HG03575 (cell line): ENCODE results near the gene BMP7.

Source experiments
- ATAC-seq: cut with Tn5 transposase; IDR thresholded peaks from one replicate; pipeline ENCODE4 v1.9.1; 2021; ENCODE audit not compliant: unreplicated experiment, insufficient number of reproducible peaks, low FRiP score; ENCODE audit errors: extremely low read depth

The BMP7 gene

DNA sequence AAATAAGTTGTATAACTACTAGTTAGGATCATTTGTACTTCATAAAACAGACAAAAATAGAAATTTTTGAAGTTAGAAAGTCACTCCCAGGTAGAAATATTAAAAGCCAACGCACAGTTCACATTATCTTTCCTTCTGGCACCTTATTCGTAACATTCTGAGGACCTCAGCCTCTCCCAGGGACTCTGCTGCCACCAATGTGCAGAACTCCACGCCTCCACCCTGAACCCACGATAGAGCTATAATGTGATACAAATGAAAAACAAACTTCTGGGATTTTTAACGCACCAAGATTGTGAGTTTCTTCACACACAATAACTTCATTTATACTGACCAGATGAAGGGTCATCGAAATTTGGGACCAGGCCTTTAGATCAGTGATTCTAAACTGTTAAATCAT lies 9.5 kb downstream of the BMP7 start:
- ATAC-seq, result no peak

DNA sequence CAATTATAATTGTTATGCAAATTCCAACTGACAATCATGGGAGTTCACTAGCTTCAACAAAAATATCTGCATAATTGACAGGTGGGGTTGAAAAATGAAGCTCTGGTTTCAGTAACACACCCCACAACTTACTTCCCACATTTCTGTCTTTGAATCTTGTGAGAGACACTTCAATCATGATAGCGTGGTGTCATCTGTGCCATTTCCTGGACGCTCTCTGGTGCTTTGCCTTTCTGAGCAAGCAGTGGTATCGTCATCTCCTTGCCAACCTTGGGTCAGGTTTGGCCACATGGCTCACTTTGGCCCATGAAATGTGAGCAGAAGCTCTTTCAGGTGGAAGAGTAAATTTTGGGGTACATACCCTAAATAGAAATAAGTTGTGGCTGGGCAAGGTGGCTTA lies 10.2 kb downstream of the BMP7 start:
- ATAC-seq, result no peak

DNA sequence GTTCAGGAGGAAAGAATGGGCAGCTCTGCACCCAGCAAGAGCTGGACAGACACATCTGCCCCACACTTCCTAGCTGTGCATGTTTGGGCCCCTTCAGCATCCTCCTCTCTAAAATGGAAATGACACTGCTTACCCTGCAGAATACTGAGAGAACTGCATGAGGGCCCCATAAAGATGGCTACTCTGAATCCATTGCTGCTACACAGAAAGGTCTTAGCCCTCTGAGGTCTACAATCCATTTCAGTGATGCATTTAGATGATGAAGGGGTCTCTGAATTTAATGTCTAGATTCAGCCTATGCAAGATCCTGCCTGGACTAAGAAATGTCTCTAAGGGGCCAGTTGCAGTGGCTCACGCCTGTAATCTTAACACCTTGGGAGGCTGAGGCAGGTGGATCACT lies 11.3 kb downstream of the BMP7 start:
- no peak for ATAC-seq

DNA sequence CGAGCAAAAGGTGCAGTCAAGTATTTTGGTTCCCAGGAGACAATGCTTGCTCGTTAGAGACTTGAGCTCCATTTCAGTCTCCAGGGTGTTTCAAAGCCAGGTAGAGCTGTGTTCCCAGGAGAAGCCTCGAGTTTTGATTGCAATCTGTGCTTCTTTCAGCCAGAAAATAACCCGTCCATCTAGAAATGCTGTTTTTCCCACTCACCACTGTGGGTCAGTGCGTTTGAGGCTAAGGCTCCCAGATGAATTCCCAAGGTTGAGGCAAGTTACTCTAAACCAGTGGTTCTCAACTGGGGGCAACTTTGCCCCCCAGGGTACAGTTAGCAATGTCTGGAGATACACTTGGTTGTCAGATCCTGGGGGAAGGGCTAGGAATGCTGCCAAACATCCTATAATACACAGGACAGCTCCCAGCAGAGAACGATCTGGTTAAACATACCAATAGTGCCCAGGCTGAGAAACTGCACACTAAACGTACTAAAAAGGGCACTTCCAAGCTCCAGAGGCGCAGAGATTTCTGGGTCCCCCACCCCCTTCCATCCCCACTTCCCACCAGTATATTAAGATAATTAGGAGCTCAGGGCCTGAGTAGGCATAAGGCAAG lies 13.8 kb downstream of the BMP7 start:
- ATAC-seq, result no peak

DNA sequence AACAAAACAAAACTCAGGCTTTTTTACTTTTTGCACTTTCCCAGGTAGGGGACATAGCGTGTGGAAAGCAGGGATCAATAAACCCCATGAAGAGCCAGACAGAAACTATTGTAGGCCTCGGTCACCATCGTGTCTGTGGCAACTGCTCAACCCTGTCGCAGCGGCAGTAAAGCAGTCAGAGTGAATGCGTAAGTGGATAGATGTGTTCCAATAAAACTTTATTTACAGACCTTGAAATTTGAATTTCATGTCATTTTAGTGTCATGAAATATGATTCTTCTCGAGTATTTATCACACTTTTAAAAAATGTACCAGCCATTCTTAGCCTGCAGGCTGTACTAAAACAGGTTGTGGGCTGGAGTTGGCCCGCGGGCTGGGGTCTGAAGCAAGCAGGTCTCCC lies 14.5 kb downstream of the BMP7 start:
- ATAC-seq, result no peak

DNA sequence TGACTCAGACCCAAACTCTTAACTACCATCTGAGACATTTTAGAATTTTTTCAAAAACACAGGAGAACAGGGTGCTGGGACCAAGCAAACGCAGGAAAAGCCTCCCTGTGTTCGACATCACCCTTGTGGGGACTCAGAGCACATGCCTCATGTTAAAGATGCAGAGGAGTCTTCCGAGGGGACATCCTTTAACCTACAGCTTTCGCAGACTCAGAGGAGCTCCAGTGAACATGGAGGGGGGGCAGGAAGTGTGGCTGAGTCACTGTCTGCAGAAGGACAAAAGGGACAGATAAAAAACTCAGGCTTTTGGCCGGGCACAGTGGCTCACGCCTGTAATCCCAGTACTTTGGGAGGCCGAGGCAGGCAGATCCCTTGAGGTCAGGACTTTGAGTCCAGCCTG lies 15.1 kb downstream of the BMP7 start:
- no peak for ATAC-seq

DNA sequence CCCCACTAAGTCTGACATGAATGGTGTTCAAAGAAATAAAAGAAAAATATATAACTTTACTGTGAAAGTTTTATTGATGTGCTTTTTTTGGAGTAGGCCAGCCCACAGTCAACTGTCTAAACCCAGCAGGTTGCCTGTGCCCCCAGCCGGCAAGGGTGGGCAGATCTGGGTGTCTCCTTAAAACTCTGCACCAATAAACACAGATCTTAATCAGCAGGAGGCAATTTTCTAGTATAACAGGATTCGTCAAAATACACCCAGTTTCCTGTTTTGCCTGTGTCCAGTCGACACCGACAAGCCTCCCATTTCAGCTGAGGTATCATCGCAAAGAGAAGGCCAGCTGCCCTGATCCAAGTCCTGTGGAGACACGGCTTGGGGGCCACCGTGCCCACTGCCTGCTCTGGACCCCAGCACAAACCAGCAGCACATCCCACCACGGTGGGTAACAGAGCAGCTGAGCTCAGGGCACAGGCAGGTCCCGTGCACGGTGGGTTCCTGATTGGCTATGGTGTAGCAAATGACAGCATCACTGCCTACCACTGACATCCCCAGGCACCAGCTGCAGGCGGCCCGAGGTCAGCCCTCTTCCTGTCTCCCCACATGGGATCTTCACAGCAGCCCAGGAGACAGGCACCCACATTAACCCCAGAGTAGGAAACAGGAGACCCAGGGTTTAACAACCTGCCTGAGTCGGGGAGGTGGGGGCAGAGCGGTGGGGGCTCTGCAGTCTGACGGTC lies 15.7 kb downstream of the BMP7 start:
- no peak for ATAC-seq

DNA sequence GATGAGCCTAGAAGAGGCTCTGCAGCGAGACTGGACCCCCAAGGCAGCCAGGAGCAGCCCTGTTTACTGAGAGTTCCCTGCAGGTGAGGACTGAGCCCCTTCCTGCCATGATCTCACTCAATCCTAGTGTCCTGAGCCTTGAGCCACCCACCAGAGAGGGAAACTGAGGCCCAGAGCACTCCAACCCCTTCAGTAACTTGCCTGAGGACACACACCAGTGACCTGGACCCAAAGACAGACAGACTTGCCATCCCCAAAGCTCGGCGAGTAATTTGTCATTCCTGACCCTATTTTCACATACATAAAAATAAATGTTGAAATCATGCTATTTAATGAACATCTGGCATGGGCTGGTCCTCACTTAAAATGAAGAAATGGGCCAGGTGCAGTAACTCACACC lies 16.7 kb downstream of the BMP7 start:
- no peak for ATAC-seq

DNA sequence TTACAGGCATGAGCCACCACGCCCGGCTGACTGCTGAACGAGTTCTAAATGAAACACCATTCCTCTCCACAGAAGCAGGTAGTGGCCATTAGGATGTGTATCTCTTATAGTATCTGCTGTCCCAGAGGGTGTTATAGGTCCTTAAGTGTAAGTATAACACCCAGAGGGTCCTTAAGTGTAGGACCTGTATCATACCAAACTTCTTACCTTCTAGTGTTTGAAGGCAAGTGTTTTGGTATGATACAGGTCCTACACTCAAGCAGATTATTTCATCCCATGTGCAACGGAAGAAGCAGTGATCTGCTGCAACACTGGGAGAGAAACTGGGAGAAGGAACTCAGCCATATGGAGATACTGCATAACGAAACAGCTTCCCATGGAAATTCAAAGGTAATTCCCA lies 17.4 kb downstream of the BMP7 start:
- ATAC-seq, result no peak

DNA sequence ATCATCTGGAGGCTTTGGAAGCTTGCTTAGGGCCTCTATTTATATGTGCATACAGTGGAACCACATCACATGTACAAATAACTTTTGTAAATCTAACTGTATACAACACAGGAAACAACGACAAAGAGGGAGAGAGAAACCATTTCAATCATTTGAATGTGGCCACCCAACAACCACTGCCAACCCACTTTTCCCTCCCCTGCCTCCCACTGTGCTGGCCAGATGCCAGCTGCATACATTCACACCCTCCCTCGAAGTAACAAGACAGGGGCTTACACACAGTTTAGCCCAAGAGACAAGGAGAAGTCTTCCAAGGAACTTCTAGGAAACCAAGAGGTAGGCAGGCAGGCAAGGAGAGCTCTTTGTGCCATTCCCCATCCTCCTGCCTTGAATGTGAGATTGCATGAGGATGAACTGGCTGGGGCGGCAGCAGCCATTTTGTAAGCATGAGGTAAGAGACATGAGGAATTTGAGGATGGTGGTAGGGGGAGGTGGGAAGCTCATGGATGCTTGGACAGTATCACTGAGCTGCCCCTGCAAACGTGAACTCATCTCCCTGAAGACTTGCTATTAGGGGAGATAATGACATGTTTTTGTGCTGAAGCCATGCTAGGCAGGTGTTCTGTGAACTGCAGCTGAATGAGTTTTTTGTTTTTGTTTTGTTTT lies 18.2 kb downstream of the BMP7 start:
- no peak for ATAC-seq

DNA sequence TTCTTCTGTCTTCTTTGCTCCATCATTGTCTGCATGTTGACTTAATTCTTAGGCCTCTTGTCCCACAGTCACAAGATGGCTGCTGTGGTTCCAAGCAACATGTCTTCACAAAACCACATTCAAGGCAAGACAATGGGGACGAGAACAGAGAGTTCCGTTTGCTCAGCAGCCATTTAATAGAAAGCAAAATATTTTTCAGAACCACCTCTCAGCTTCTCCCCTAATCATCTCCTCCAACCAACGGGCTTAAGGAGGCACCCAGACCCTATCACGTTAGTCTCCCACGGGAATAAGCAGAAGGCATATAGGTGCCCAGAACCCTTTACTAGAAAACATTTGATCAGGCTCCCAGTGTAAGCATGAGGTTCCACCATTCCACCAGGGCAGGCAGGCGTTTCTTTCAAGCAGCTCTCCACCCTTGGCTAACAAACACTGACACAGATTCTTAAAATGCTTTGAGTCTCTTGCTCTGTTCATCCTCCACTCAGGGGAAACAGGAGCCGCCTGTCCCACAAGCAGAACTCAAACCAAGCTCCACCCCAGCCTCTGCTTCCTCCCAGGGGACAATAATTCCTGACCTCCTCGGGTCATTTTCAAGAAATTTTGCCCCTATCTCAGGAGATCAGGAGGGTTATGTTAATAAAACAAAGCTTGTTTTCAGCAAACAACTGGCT lies 19.0 kb downstream of the BMP7 start:
- ATAC-seq, result no peak

DNA sequence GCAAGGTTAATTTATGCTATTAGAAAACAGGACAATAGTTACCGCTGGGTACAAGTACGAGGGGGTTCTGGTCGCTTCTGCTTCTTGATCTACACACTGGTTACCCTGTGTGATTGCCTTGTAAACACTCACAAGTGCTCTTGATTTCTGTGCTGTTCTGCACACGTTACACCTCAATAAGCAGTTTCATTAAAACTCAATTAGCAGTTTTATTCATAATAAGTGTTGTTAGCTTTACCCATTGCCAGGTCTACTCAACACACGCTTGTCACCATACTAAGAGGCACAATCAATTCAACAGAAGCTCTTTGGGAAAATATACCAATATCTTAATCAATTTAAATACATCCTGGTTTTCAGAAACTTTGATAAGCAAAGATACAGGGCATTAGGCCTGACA lies 20.4 kb downstream of the BMP7 start:
- ATAC-seq, result no peak

DNA sequence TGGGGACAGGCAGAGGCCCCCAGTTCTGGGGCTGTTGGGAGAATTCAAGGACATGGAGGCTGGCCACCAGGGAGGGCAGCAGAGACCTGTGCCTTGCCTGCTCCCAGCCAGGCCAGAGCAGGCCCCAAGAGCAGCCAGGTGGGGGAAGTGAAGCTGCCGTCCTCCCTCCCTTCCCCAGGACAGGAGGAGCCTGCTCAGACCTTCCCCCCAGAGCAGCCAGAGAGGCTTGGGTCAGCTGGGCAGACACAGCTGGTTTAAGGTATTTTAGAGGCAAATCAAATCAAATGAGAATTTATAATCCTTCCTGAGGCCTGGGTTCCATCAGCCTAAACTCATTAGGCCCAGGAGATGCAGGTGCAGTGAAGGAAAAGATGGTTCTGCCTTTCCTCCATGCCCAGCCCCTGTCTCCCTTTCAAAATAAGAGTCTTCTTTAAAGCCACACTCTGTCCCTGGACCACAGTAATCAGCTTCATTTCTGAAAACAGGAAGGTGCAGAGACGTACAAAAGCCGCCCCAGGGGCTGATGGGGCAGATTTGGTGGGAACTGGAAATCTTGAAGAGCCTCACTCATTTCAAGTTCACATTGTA lies 21.7 kb downstream of the BMP7 start:
- no peak for ATAC-seq

DNA sequence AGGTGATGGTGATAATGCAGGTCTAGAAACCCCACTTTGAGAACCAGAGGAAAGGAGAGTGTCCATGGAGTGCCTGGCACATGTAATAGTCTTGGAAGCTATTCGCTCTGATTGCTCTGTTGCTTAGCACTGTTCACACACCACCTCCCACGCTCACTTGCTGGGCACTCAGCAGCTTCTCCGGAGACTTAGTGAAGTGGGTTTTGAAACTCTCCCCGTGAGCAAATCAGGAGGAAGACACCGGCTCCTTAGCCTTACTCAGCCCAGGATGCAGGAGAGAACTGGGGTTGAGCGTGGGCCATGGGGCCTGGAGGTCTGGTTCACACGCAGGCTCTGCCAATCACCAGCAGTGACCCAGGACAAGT lies 22.2 kb downstream of the BMP7 start:
- ATAC-seq, result no peak

DNA sequence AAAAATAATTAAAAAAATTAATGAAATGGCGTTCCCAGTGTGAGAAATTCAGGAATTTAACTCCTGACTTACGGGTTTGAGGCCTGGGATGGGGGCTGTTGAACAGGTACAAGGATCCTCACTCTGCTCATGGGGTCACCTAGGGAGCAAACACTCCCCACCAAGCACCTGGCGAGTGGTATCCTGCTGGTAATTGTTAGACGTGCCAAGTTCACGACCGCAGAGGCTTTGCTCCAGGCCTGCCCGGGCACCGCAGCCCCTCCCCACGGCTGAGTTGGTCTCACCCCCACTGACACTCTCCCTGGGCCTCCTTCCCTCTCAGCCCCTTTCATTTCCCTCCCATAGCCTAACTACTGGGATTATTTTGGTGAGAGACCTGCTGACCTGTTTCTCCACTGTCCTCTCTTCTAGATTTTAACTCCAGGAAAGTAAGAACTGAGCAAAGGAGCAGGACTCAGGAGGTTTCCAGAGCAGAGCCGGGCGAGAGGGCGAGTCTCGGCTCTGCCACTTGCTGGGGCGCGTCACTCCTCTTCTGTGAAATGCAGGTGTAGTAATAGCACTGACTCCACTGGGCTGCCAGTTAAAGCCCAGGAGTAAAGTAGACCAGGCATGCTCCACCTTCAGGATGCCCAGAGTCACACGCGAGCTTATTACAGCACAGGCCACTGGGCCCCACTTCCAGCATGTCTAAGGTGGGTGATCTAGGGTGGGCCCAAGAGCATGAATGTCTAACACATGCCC lies 22.8 kb downstream of the BMP7 start:
- no peak for ATAC-seq

DNA sequence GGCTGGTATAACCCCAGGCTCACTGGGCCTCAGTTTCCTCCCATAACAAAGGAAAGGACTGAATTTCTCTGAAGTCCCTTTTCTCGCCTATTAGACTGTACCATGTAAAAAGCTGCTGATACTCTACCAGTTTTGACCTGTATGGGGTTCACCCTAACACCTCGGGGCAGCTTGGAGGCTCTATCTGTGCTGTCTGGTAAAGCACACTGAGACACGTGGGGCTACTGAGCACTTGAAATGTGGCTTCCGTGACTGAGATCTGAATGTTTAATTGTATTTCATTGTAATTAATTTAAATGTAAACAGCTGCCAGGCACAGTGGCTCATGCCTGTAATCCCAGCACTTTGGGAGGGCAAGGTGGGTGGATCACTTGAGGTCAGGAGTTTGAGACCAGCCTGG lies 24.0 kb downstream of the BMP7 start:
- no peak for ATAC-seq

DNA sequence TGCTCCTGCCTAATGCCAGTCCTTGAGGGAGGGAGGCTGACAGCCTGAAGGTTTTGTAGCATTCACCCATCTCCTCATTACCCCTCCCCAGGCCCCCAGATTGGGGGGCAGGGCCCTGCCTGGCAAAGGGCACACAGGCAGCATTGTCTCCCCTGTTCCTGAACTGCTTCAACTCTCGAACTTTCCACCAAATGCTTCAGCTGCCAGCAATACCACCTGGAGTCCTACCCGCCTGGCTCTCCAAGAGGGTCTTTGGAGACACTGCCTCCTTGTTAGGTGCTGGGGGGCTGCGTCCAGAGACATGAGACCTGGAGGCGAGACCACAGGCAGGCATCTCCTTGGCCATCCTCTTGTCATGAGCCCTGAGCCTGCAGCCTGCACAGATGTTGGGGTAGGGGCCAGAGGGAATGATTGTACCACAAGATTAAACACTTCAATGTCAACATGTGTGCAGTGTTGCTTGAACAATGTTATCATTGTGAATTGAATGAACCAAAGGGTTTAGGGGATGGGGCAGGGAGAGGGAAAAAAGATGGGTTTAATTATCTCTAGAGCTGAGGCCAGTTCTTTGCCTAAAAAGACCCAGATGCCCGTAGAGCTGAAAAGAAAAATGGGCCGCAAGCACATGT lies 25.0 kb downstream of the BMP7 start:
- no peak for ATAC-seq

DNA sequence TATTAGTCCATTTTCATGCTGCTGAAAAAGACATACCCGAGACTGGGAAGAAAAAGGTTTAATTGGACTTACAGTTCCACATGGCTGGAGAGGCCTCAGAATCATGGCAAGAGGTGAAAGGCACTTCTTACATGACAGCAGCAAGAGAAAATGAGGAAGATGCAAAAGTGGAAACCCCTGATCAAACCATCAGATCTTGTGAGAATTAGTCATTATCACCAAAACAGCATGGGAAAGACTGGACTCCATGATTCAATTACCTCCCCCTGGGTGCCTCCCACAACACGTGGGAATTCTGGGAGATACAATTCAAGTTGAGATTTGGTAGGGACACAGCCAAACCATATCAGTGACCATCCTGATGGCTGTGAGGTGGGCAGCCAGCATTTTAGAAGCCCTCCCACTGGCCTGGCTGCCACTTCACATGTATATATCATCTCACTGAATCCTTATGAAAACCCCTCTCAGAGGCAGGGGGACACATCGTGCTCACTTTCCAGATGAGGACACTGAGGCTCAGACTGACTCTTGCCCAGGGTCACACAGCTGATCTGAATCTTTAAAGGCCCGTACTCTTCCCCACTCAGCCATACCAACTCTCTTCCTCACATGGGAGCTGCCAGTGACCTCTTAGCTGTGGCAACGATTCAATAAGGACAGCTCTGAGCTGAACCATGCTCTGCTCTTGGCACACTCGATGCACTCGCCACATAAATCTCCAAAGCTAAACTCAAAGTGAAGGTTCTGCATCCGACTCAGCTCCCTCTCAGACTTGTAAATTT lies 25.7 kb downstream of the BMP7 start:
- no peak for ATAC-seq
